Measurements from ENCODE around the gene COBL. TPM values are rescaled to one million over a fixed set of nuclear protein-coding genes. Genes with fewer than 3 reads are reported as not detected.

The COBL gene
- total RNA-seq, 1 donor from 2014 or later, result 6.3 TPM

DNA sequence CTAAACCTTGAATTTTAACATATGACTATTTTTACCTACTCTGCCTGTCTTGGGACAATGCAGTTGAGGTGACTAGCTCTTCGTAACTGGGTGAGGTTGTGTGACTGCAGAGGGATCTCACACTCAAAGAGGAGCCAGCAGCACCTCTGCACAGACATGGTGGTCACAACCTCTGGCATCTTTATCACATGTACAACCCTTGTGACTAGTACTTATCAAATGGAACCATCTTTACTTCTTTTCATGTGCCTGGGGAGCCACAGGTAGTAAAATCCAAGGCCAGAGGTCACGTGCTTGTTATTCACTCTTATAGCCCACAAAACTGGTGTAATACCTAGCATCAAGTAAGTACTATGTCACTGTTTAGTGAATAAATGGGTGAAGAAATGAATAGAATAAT is 244.3 kb downstream of the COBL start:
- H3K27me3 Mint-ChIP-seq (ENCODE audit: insufficient read depth, low read depth), result no peaks in the 10 kb centered on the region
- peaks cover 2% of the 10 kb centered on the region for H3K4me1 Mint-ChIP-seq
- H3K4me2 ChIP-seq, result no peak overlapping the region
- H2AFZ ChIP-seq (replicated peaks), result no peak overlapping the region
- no peaks in the 10 kb centered on the region for H3K36me3 Mint-ChIP-seq
- H3F3A ChIP-seq (ENCODE audit: low read depth), result peaks cover 4% of the 10 kb centered on the region
- no peaks in the 10 kb centered on the region for H4K20me1 ChIP-seq (ENCODE audit: low read depth)
- no peaks in the 10 kb centered on the region for H3K36me3 ChIP-seq
- H3K4me3 Mint-ChIP-seq, result no peak overlapping the region
- DNase-seq (ENCODE audit: low spot score), result no peak
- H3K9ac ChIP-seq, result no peak overlapping the region
- H3K4me3 ChIP-seq, result no peak overlapping the region
- H3K27ac ChIP-seq, result no peak overlapping the region
- no peaks in the 10 kb centered on the region for H3K9me3 Mint-ChIP-seq
- H3K27ac Mint-ChIP-seq, result no peak overlapping the region
- H3K27me3 ChIP-seq, result no peaks in the 10 kb centered on the region
- no peaks in the 10 kb centered on the region for H3K9me3 ChIP-seq (ENCODE audit: low read depth)
- no peaks in the 10 kb centered on the region for H3K79me2 ChIP-seq (ENCODE audit: low read depth)
- TF ChIP-seq, protein P1, sequence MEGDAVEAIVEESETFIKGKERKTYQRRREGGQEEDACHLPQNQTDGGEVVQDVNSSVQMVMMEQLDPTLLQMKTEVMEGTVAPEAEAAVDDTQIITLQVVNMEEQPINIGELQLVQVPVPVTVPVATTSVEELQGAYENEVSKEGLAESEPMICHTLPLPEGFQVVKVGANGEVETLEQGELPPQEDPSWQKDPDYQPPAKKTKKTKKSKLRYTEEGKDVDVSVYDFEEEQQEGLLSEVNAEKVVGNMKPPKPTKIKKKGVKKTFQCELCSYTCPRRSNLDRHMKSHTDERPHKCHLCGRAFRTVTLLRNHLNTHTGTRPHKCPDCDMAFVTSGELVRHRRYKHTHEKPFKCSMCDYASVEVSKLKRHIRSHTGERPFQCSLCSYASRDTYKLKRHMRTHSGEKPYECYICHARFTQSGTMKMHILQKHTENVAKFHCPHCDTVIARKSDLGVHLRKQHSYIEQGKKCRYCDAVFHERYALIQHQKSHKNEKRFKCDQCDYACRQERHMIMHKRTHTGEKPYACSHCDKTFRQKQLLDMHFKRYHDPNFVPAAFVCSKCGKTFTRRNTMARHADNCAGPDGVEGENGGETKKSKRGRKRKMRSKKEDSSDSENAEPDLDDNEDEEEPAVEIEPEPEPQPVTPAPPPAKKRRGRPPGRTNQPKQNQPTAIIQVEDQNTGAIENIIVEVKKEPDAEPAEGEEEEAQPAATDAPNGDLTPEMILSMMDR (IDR thresholded peaks at IDR 0.05), result no peak
- TF ChIP-seq EZH2phosphoT487 (IDR thresholded peaks at IDR 0.05) (no peak), EZH2 (IDR thresholded peaks at IDR 0.05) (no peak)
- H3K4me1 ChIP-seq, result peaks cover 14% of the 10 kb centered on the region

DNA sequence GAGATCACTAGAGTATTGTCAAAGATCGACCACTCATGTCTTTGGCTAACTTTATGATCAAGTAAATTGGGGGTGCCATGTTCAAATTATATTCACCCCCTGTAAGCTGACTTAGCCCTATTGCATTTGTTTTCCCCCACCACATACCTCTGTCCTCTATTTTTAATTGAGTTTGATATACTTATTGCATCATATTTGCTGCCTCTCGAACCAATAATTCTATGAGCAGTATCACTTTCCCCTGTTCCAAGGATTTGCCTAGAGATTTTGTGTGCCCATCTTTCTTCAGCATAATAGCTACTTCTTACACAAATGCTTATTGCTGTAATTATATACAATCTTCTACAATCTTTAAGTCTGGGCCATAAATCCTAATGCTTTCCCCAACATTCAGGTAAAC is 245.2 kb downstream of the COBL start:
- Histone ChIP-seq H3K9me3 (ENCODE audit: low read depth) (no peaks in the 10 kb centered on the region), H3K36me3 (no peaks in the 10 kb centered on the region), H3K79me2 (ENCODE audit: low read depth) (no peaks in the 10 kb centered on the region), H4K20me1 (ENCODE audit: low read depth) (no peaks in the 10 kb centered on the region), H3F3A (ENCODE audit: low read depth) (peaks cover 4% of the 10 kb centered on the region), H3K27ac (no peak overlapping the region), H3K4me3 (no peak overlapping the region), H2AFZ (replicated peaks) (no peak overlapping the region), H3K9ac (no peak overlapping the region), H3K4me2 (no peak overlapping the region), H3K4me1 (peaks cover 14% of the 10 kb centered on the region), H3K27me3 (no peaks in the 10 kb centered on the region)
- Mint-ChIP-seq H3K4me3 (no peak overlapping the region), H3K4me1 (peaks cover 2% of the 10 kb centered on the region), H3K9me3 (no peaks in the 10 kb centered on the region), H3K36me3 (no peaks in the 10 kb centered on the region), H3K27me3 (ENCODE audit: insufficient read depth, low read depth) (no peaks in the 10 kb centered on the region), H3K27ac (no peak overlapping the region)
- DNase-seq (ENCODE audit: low spot score), result no peak
- TF ChIP-seq, protein P1 (IDR thresholded peaks at IDR 0.05), result no peak
- TF ChIP-seq EZH2 (IDR thresholded peaks at IDR 0.05) (no peak), EZH2phosphoT487 (IDR thresholded peaks at IDR 0.05) (no peak)

DNA sequence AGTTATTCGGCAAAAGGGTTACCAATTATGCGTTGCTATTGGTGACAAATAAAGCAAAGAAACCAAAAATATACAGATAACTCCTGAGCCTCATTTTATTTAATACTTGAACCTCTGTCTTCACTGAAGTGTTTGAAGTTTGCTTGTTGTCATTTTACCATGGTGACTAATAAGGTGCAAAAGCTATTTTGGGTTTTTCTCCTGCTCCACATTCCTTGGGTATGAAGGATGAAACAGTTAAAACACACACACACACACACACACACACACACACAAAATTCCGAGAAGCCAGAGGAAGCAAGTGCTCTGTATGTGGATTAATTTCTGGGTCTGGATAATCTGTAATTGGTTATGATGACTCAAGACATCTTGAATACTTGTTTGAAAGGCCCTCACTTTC is 246.5 kb downstream of the COBL start:
- H3K36me3 Mint-ChIP-seq, result no peaks in the 10 kb centered on the region
- H3K9me3 Mint-ChIP-seq, result peaks cover 1% of the 10 kb centered on the region
- Histone ChIP-seq H3K9me3 (ENCODE audit: low read depth) (no peaks in the 10 kb centered on the region), H4K20me1 (ENCODE audit: low read depth) (no peaks in the 10 kb centered on the region), H3K4me1 (peaks cover 14% of the 10 kb centered on the region), H3K79me2 (ENCODE audit: low read depth) (no peaks in the 10 kb centered on the region), H3K27me3 (no peaks in the 10 kb centered on the region), H3F3A (ENCODE audit: low read depth) (peaks cover 4% of the 10 kb centered on the region), H3K4me3 (no peak overlapping the region), H2AFZ (replicated peaks) (no peak overlapping the region), H3K9ac (no peak overlapping the region), H3K27ac (no peak overlapping the region), H3K4me2 (no peak overlapping the region), H3K36me3 (no peaks in the 10 kb centered on the region)
- H3K27me3 Mint-ChIP-seq (ENCODE audit: insufficient read depth, low read depth), result no peaks in the 10 kb centered on the region
- DNase-seq (ENCODE audit: low spot score), result no peak
- H3K4me3 Mint-ChIP-seq, result no peak overlapping the region
- TF ChIP-seq EZH2phosphoT487 (IDR thresholded peaks at IDR 0.05) (no peak), EZH2 (IDR thresholded peaks at IDR 0.05) (no peak)
- TF ChIP-seq, protein P1 (IDR thresholded peaks at IDR 0.05), result no peak
- H3K4me1 Mint-ChIP-seq, result peaks cover 2% of the 10 kb centered on the region
- no peak overlapping the region for H3K27ac Mint-ChIP-seq
